HG03342 (cell line): ENCODE data around the gene CACNA1G.

ENCODE experiments used
- ATAC-seq: cut with Tn5 transposase; IDR thresholded peaks from one replicate; pipeline ENCODE4 v1.9.1; 2021; ENCODE audit warnings: mild to moderate bottlenecking, moderate library complexity; ENCODE audit not compliant: unreplicated experiment

Gene CACNA1G

GRCh38 chr17:50608700-50609379, 48.3 kb downstream of the CACNA1G start:
- no peak for ATAC-seq

GRCh38 chr17:50609380-50610074, 49.0 kb downstream of the CACNA1G start:
- ATAC-seq = no peak

- no peak for ATAC-seq
These were observed 51.1 kb downstream of the CACNA1G start for GRCh38 chr17:50611634-50612033.

GRCh38 chr17:50612281-50612680, 51.8 kb downstream of the CACNA1G start:
- no peak for ATAC-seq

GRCh38 chr17:50613007-50613992, 52.8 kb downstream of the CACNA1G start:
- ATAC-seq = no peak

- no peak for ATAC-seq
These were observed 54.0 kb downstream of the CACNA1G start for GRCh38 chr17:50614471-50615051.

GRCh38 chr17:50615828-50616227, 55.3 kb downstream of the CACNA1G start:
- no peak for ATAC-seq

- no peak for ATAC-seq
These were observed 57.8 kb downstream of the CACNA1G start for GRCh38 chr17:50618300-50618699.

- ATAC-seq = no peak
These were observed 58.4 kb downstream of the CACNA1G start for GRCh38 chr17:50618941-50619340.

GRCh38 chr17:50619489-50619888, 59.0 kb downstream of the CACNA1G start:
- no peak for ATAC-seq

- ATAC-seq = no peak
These were observed 59.7 kb downstream of the CACNA1G start for GRCh38 chr17:50620237-50620636.

GRCh38 chr17:50620858-50621257, 60.3 kb downstream of the CACNA1G start:
- ATAC-seq = no peak

- no peak for ATAC-seq
These were observed 61.1 kb downstream of the CACNA1G start for GRCh38 chr17:50621574-50622031.

- ATAC-seq = no peak
These were observed 63.9 kb downstream of the CACNA1G start for GRCh38 chr17:50624321-50624934.

- no peak for ATAC-seq
These were observed 64.7 kb downstream of the CACNA1G start for GRCh38 chr17:50625032-50625871.

- no peak for ATAC-seq
These were observed 65.6 kb downstream of the CACNA1G start for GRCh38 chr17:50626037-50626574.

- ATAC-seq = no peak
These were observed 66.7 kb downstream of the CACNA1G start for GRCh38 chr17:50627036-50627781.

- ATAC-seq = no peak
These were observed 67.5 kb downstream of the CACNA1G start for GRCh38 chr17:50627782-50628601.
